ENCODE measurements around the gene RIMBP3C.
"Not testable (repeated sequence)": the region's sequence is repeated elsewhere in the genome, so short reads cannot be mapped to it uniquely, and the experiment has no call there.

DNA sequence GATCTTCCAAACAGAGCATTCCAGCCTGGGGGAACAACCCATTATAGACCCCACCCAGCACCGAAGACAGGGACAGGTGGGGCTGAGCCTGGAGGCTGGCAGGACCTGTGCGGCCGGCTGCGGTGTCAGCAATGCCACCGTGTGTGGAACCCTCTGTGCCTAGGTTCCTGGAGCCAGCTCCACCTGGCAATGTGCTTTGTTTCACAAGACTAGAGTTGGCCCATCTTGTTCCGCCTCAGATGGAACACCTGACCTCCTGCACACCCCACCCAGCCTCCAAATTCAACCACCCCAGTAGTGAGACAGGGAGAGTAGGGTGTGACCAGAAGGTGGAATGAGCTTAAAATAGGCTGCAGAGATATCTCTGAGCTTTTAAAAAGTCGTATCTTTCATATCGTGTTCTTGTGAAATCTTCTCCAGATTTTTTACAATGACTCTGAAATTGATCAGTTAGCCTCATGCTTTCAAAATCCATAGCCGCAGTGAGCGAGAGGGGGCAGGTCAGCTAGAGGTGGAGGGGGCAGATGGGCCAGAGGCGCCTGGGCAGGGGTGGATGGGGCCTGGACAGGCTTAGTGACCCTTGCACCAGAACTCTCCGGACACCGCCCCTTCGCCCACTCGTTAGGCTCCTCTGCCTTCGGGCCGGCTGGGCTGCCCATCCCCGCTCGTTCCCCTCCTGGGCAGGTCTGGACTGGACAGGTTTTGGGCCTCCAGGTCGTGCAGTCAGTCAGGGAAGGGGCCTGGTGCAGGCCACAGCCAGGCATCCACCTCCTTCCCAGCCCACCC is 18.2 kb downstream of the RIMBP3C start:
- TF ChIP-seq POLR2A (IDR thresholded peaks at IDR 0.05) = not testable (repeated sequence)
- TF ChIP-seq, protein P1, sequence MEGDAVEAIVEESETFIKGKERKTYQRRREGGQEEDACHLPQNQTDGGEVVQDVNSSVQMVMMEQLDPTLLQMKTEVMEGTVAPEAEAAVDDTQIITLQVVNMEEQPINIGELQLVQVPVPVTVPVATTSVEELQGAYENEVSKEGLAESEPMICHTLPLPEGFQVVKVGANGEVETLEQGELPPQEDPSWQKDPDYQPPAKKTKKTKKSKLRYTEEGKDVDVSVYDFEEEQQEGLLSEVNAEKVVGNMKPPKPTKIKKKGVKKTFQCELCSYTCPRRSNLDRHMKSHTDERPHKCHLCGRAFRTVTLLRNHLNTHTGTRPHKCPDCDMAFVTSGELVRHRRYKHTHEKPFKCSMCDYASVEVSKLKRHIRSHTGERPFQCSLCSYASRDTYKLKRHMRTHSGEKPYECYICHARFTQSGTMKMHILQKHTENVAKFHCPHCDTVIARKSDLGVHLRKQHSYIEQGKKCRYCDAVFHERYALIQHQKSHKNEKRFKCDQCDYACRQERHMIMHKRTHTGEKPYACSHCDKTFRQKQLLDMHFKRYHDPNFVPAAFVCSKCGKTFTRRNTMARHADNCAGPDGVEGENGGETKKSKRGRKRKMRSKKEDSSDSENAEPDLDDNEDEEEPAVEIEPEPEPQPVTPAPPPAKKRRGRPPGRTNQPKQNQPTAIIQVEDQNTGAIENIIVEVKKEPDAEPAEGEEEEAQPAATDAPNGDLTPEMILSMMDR (IDR thresholded peaks at IDR 0.05 in 4 of 5, conservative IDR thresholded peaks at IDR 0.05 in 1 of 5) = not testable (repeated sequence)

Data from gastrocnemius medialis (tissue), 4 donors.